GM18502 (cell line): Measurements from ENCODE around the gene KCNIP1.
"Not testable (repeated sequence)": the region's sequence is repeated elsewhere in the genome, so short reads cannot be mapped to it uniquely, and the experiment has no call there.

Experiments
- ATAC-seq: cut with Tn5 transposase; IDR thresholded peaks from one replicate; pipeline ENCODE4 v1.9.1; 2021; ENCODE audit warnings: mild to moderate bottlenecking; ENCODE audit not compliant: unreplicated experiment, poor library complexity

Gene KCNIP1

DNA sequence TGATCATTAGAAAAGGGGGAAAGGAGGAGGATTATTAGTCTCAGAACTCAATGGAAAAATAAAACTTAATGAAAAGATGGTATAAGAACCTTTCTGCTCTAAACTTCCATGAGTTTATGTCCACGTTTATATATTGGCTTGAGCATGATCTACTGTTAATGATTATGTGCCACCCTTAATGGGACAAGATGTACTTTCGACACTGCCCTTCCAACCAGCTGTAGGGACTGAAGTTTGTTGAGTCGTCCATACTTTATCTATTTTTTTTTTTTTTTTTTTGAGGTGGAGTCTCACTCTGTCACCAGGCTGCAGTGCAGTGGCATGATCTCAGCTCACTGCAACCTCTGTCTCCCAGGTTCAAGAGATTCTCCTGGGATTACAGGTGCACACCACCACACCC is 254.7 kb downstream of the KCNIP1 start:
- ATAC-seq, result no peak

DNA sequence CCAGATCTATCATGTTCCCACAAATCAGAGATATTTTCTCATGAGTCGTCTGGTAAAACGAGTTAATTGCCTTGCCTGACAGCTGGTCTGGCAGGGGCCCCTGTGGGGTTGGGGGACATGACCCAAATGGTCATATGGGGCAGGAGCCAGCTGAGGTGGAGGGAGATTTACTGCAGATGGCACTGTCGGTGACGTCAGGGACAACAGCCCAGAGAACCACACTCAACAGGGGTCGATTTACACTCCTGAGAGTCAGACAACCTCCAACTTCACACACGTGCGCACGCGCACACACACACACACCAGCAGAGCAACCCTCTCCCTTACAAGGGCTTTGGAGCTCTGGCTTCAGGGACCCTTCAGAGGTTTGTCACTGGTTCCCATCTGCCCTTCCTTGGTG is 256.3 kb downstream of the KCNIP1 start:
- no peak for ATAC-seq

DNA sequence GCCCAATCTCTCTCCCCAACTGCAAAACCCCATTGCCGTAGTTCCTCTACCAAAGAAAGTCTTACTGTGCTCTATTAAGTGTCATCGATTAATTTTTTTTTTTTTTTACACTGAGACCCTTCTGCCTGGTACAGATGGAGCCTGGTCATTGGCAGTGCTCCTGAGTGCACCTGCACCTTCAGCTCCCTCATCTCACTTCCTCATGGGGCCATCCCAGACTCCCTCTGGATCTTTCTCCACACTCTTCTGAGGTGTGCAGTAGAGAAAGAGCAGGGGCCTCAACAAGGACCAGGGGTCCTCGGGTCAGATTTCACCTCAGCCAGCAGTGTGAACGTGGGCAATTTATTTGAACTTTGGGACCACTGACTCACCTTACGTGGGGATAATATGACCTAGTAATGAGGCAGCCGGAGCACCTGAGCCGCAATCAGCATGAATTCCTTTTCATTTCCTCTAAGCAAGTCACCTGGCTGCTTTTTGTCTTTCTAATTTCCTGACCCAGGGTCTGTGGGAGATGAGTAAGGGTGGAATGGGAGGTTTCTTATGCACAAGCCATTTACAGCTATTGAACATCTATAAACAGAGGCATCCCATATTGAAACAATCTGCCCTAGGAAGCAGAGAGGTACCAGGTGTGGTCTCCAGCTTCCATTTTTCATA is 257.4 kb downstream of the KCNIP1 start:
- no peak for ATAC-seq

DNA sequence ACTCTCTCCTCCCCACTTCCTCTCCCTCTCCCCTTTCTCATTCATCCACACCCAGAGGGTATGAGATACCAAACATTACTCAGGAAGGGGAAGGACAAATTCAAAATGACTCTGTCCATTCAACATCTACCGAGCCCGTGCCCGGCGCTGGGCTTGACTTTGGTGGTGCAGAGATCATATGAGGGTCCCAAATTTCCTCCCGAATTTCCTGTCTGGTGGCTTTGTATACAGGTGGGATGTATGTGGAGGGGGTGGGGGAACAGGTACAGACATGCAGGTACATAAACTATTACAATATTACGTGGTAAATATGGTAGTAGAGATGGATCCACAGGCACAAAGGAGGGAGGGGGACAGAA is 257.9 kb downstream of the KCNIP1 start:
- ATAC-seq, result no peak

DNA sequence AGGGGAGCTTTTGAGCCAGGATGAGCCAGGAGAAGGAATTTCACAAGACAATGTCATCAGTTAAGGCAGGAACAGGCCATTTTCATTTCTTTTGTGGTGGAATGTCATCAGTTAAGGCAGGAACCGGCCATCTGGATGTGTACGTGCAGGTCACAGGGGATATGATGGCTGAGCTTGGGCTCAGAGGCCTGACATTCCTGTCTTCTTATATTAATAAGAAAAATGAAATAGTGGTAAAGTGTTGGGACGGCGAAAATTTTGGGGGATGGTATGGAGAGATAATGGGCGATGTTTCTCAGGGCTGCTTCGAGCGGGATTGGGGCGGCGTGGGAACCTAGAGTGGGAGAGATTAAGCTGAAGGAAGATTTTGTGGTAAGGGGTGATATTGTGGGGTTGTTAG is 258.5 kb downstream of the KCNIP1 start:
- ATAC-seq, result not testable (repeated sequence)

DNA sequence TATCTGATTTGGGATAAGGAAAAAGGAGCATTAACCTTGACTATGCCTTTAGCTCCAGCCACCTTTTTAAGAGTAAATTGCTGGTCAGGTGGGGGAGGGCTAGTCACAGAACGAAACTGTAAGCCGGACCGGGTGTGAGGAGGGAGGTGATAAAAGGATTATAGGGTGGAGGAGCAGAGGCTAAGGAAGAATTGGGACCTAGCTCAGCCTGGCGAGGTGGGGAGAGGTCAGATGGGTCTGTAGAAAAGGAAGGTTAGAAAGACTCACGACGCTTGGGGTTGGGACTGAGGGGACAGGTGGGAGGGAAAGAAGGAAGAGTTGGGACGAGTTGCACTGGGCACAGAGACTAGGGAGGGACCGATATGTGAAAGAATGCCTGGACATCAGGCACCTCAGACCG is 262.0 kb downstream of the KCNIP1 start:
- ATAC-seq, result not testable (repeated sequence)

DNA sequence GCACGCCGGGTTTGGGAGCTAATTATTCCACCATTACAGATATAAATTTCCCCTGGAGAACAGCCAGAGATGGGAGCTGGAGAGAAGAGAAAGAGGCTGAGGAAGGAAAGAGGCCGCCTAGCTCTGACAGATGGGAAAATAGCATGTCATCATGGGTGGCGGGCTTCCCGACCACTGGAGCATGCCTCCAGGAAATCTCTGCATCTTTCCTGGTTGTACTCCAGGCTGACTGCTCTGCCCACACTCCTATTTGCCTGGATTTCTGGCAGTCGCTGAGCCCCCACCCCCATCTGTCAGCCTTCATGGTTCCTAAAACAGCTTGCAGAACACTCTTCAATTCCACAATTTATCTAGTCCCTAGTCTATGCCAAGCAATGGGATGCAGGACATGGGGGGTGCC is 265.4 kb downstream of the KCNIP1 start:
- no peak for ATAC-seq

DNA sequence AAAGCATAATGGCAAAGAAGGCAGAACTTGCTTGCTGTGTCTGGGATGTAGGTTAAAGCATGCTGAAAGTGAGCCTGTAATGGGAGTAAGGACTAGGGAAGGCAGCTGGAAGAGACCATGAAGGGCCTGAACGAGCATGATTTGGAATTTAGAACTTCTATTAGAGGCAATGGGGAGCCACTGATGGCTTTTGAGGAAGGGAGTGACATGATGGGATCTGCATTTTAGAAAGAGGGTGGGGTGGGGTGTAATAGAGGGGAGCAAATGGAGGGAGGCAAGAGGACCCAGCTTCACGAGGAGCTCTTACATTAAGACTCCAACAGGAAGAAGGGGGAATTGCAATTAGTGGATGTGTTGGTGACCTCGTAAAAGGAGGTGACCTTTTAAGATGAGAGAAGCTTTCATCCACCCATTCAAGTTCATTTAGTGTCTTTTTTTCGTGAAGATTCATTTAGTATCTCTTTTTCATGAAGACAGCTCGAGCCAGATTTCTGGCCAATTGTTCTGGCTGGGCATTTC is 266.1 kb downstream of the KCNIP1 start:
- ATAC-seq, result no peak

DNA sequence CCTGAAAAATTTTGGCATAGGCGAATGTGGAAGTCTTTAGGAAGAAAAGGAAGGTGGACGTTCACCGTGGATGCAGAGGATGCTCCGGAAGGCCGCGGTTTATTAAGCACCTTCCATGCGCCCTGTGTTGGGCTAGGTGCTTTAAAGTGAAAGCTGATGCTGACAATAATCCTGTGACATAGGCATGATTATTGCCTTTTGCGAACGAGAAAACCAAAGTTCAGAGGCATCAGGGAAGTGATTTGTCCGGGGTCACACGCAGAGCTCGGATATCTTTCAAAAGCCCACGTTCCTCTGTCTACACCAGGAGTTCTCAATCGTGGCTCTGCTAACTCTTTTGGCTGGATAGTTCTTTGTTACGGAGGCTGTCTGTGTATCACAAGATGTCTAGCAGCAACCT is 267.7 kb downstream of the KCNIP1 start:
- no peak for ATAC-seq

DNA sequence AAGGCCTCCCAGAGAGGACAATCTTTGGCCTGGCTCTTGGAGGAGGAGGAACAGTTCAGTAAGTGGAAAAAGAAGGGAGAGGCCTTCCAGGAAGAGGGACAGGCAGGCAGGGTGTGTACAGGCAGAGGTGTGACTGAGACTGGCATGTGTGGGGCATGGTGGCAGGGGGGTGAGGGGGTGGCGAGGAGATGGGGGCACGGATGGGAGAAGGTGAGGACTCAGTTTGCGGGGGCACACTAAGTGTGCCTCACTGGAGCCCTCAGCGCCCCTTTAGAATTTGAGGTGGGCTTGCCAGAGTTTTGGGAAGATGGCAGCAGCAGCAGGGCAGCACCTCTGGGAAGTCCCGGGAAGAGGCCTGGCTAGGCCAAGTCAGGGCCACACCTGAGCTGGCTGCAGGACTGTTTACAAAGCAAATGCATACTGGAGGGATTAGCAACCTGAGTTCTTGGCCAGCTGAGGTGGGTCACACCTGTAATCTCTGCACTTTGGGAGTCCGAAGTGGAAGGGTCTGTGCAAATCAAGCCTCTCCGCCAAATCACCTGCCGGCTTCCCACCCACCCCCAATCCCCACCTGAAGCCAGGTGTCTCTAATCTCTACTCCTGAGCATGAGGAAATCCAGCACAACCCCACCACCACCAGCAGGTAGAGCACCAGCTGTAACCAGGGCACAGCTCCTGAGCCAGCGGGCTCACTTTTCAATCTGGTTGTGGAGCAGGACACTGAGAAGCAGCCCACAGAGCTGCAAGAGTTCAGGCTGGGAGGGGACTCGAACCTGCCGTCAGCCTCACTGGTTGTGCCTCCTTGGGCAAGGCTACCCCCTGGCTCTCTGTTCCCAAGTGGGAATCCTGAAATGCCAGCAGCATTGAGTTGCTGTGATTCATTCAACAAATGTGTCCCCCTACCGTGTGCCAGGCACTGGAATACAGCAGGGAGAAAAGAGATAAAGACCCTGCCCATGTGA is 269.5 kb downstream of the KCNIP1 start:
- no peak for ATAC-seq

DNA sequence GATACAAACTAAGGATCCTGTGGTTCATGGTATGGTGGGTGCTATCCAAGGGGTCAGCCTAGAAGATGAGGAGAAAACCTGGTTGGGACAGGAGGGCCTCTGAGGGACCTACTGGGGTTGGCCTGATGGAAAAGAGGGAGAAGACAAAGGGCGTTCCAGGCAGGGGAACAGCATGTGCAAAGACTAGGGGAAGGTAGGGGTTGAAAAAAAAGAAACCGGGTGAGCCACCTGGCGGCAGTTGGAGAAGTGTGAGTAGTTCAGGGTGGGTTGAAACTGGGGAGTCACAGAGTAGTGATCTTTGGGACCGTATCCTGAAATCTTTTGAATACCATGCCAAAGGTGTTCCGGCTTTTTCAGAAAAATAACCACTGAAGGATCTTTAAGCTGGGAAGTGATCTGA is 271.0 kb downstream of the KCNIP1 start:
- ATAC-seq, result no peak

DNA sequence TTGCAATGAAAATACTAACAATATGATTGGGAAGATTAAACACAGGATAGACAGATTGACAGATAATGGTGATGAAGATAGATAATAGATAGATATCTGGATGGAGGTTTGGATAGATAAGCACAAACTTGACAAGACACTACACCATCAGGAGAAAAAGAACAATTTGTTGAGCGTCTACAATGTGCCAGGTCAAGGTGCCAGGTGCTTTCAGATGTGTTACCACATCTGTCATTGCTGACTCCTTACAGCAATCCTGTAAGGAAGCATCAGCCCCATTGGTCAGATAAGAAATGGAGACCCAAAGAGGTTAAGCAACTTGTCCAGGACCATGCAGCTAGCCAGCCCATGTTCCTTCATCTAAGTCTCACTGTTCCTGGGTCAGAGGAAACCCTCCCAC is 278.1 kb downstream of the KCNIP1 start:
- no peak for ATAC-seq

DNA sequence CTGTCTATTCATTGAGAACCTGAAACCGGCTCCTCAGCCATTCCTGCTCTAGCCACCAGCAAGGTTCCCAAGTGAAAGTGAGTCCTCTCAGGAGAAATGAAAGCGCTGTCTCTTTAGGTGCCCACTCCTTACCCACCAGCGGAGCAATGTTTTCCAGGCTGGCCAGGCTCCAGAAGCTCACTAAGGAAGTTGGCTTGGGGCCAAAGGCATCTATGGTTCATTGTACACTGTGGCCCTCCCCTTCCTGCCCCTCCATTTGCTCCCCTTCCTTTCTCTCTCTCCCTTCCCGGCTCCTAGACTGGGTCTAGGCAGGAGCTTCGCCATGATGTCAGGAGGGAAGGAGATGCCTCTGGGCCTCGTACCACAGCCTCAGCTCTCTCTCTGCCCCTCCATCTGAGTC is 278.6 kb downstream of the KCNIP1 start:
- no peak for ATAC-seq

DNA sequence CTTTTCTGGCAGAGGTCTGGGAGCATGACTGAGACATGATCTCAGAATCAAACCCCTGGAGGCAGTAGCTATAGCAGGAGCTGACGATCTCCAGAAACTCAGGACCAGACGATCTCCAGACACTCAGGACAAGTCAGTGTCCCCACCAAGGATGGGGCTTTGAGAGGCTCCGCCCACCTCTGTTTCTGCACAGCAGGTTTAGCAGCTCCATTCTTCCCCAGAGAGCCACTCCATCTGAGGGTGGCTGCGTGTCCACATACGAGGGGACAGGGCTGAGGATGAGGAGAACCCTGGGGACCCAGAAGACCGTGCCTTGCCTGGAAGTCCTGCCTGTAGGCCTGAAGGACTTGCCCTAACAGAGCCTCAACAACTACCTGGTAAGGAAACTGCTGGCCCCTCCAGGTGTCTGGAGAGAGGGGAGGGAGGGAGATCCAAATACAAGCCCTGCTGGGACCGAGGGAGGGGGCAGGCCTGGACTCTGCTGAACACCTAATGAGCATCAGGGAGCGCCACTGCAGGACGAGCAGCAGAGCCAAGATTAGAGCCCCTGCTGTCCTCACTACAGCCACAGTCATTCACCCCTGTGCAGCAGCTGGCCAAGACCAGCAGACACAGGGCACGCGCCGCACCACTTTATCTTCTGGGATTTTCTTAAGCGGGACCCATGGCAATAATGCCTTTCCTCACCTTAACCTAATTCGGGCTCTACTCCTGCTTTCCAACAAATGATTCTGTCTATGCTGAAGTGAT is 279.9 kb downstream of the KCNIP1 start, which contains the start of gene GABRP:
GABRP (plus strand) TSS at position 228 of the 750 bp plus-strand sequence. CDS start 4,891 bp downstream, outside the sequence.
- ATAC-seq, result no peak

DNA sequence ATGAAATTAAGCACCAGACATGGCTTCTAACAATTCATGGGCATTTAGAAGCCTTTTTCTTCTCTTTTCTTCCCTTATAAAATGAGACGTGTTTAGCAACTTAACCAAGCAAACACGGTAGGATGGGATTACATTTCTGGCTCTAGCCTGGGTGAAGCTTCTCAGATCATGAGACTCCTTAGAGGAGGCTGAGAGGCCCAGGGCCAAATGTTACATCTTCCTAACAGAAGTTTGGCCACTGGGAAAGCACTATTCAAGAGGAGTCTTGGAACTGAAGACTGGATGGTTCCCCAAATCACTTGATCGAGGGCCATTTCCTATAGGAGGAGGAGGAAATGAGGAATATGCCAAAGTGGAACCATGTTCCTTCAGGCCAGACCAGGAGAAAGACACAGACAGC is 281.6 kb downstream of the KCNIP1 start:
- no peak for ATAC-seq
